NCI-H446 treated with DMSO at 0.1 percent for 48 hours (cell line): ENCODE data around the gene USP36.
"Not testable (repeated sequence)": the region's sequence is repeated elsewhere in the genome, so short reads cannot be mapped to it uniquely, and the experiment has no call there.

ENCODE experiments used
- DNase-seq: peaks from one replicate; lab custom pipeline; 2025; lab: John Stamatoyannopoulos, UW

USP36 gene

DNA sequence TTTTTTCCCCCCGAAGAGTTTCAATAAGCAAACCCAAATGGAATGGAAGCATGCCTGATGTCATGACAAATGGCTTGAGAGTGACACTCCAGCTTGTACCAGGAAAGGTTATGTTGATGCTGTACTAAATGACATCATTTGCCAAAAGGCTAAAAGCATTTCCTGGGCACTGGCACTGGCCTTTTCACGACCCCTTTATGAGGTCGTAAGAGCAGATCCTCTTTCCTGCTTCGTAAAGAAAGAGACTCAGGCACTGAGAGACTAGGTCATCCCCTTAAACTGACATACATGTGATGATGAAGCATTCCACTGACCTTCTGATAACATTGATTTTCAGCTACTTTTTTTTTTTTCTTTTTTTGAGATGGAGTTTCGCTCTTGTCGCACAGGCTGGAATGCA lies 31.9 kb upstream of the USP36 start:
- no peak for DNase-seq

DNA sequence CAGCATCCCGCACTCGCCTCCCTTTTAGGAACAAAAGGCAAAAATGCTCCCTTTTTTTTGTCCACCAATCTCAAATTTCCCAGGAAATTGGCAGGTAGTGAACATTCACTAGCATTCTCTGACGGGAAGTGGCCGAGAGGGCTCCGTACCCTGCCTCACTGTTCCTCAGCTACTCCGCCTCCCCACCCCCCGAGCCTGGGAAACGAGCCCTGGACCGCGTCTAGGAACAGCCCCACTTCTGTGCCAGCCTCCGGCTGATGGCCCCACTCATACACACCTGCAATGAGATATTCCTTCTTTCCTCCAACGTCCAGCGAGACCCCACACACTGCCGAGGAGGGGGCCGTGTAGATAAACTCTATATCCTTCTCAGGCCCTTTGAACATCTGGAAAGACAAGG lies 30.0 kb upstream of the USP36 start:
- DNase-seq: no peak

DNA sequence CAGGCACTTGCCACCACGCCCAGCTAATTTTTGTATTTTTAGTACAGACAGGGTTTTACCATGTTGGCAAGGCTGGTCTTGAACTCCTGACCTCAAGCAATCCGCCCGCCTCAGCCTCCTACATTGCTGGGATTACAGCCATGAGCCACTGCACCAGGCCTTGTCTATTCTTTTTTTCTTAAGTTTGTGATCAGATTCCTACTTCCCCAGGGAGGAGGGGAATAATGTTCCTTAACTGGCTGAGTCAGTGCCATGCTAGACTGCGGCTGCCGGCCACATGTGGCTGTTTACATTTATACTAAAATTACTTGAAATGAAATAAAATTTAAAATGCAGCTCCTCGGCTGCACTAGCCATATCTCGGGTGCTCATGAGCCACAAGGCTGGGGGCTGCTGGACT lies 27.8 kb upstream of the USP36 start:
- no peak for DNase-seq

DNA sequence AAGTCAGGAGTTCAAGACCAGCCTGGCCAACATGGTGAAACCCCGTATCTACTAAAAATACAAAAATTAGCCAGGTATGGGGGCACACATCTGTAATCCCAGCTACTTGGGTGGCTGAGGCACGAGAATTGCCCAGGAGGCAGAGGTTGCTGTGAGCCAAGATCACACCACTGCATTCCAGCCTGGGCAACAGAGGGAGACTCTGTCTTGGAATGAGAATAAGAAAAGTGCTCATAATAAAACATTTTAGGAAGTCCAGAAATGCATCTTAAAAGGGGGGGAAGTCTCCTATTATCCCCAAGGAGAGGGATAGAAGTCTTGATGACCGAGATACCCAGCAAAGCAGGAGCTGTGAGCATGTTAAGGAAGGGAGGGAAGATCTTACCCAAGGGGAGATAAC lies 26.4 kb upstream of the USP36 start:
- not testable (repeated sequence) for DNase-seq

DNA sequence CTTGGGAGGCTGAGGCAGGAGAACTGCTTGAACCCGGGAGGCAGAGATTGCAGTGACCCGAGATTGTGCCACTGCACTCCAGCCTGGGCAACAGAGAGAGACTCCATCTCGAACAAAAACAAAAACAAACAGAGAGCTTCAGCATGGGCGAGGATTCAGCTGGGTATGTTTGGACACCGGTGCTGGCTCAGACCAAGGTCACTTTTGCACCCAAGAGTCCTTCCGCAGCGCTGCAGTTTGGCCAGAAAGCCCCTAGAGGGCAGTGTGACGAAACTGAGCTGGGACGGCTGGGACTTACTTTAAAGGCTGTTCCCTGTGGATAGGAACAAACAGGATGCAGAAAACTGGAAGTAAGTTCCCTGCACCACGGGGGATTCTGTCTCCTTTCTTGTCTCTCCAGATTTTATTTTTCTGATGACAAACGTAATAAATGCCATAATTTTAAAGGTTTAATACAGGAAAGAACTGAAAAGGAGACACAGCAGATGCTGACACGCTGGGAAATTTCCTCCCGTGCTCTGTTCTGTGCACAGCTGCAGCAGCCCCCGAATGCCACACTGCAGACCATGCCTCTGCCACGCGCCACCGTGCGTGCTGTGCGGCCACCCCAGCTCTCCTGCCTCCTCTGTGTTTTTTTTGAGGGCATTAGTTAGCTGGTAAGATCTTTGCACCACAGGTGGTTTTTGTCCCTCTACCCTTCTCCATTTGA lies 25.2 kb upstream of the USP36 start:
- DNase-seq: peak; percentile 30

DNA sequence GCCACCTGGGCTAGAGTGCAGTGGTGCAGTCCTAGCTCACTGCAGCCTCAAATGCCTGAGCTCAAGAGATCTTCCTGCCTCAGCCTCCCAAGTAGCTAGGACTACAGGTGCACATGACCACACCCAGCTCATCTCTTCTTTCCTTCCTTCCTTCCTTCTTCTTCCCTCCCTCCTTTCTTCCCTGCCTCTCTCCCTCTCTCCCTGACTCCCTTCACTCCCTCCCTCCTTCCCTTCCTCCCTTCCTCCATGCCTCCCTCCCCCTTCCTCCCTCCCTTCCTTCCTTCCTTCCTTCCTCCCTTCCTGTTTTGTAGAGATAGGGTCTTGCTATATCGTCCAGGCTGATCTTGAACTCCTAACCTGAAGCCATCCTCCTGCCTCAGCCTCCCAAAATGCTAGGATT lies 23.5 kb upstream of the USP36 start:
- DNase-seq: no peak

DNA sequence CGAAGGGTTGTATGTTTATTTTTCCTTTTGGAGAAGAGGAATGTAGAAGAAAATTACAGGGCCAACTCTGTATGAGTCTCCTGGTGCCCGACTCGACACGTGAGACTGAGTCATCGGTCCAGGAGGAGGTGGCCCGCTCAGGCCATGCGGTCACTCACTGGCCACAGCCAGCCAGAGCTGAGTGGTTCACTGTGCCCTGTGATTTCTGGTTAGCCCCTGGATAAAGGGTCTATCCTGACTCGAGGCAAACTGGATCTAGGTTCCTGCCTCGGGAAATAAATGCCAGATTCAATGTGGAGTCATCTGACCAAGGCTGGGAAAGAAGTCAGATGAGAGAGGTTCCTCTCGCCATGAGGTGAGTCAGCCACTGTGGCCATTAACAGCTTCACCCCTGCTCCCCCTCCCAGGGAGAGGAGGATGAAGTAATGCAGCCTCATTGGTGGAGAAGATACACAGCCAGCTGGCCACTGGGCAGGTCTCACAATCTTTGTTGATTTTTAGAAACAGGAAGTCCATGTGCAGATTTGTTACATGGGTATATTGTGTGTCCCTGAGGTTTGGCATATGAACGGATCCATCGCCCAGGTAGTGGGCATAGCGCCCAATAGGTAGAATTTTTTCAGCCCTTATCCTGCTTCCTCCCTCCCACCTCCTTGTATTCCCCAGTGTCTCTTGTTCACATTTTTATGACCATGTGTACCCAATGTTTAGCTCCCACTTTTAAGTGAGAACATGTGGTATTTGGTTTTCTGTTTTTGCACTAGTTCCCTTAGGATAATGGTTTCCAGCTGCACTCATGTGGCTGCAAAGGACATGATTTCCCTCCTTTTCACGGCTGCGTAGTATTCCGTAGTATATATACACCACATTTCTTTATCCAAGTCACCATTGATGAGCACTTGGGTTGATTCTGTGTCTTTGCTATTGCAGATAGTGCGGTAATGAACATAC lies 21.7 kb upstream of the USP36 start:
- no peak for DNase-seq

DNA sequence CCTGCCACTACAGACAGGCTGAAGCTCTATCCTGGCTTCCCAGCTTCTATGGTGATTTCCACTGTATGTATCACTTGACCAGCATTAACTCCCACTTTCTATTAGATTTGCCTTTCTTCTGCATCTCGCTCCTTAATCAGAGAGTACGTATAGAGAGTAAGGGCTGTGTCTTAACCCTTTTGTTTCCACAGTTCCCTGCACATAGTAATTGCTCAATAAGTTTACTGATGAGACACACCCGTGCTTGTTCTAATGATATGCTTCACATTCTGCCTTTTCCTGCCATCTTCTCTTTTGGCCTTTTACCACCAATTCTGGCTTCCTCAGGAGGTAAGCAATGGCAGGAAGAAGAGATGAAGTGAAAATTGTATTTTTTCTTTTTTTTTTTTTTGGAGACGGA lies 20.6 kb upstream of the USP36 start:
- DNase-seq: no peak

DNA sequence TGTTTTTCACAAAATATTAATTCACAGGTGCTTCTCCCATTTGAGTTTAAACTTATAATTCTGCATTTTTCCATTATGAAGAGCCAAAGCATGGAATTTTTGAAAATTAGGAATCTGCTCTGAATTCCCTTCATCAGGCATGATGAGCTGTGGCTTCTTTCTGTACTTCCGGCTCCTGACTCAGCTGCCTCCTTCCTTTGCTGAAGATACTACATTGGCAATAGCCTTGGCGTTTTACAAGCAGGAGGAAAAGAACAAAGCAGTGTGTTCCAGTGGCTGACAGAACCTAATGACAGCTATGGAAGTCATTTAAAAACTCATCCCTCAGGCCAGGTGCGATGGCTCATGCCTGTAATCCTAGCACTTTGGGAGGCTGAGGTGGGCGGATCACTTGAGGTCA lies 18.4 kb upstream of the USP36 start:
- no peak for DNase-seq

DNA sequence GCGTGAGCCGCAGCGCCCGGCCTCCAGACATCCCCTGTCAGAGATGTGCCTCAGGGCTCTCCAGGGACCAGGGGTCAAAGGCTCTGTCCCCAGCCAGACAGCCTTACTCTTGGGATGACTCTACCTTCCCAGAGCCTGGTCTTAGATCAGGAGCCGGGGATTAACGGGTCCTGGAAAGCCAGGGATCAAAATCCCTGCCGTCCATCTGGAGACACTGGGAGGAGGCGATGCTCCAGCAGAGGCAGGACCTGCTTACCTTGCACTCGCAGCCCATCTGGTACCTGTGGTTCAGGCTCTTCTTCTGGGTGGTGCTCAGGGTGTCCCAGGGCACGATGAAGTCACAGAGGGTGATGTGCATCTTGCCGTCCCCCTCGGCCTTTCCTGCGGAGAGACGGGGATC lies 16.7 kb upstream of the USP36 start:
- DNase-seq: no peak

DNA sequence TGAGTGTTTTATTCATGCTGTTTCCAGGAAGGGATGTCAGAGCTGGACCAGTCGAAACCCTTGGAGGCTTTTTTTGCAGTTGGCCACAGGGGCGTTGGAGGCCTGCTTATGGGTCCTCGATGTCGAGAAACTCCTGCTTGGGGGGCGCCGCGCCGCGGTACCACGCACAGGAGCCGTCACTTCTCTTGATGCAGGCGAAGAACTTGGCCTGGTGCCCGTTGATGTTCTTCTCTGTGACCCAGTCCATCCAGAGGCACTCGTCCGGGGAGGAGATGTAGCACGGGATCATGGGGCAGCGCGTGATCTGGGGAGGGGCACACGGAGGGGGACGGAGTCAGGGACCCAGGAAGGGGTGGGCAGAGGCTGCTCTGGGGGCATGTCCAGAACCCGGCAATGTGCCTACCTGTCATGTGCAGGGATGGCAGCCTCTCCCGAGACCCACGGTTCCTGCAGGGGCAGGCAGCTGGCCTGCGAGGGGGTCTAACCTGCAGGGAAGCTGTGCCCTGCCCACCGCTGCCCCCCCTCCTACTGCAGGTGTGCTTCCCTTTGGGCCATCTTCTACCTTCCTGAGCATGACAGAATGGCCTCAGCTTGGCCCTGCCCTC lies 15.0 kb upstream of the USP36 start:
- no peak for DNase-seq

DNA sequence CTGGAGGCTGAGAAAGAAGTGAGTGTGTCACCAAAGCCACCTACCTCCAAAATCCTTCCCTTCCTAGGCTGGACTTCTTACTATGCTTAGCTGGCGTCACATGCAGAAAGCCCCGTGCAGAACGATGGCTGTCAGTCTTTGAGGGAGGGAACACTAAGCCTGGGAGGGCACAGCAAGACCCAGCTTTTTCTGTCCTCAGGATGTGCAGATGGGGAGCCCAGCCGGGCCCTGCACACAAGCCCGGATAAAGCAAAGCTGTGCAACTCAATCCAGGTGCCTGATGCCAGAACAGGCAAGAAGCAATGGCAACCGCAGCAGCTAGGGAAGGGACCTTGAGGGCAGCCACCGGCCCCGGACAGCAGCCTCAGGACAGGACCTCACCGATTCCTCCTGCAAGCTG lies 13.9 kb upstream of the USP36 start:
- DNase-seq: no peak

DNA sequence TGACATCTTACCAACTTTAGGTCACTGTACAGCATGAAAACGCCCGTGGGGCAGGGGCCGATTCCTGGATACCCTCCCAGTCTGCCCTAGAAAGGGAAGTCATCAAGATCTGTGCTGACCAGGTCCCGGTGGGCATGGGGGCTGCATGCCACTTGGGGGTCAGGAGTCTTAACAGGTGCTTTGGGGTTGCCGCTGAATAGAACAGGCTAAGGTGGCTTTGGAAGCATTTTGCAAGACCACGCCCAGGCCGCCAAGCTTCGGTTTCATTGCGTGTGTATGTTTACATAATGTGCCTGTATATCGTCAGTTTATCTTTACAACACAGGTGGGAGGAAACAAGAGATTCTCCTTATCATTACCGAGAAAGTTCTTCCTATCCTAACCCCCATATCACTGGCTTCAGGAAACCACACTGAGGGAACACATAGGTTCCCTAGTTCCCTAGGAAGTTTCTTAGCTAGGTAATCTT lies 13.3 kb upstream of the USP36 start:
- DNase-seq: no peak

DNA sequence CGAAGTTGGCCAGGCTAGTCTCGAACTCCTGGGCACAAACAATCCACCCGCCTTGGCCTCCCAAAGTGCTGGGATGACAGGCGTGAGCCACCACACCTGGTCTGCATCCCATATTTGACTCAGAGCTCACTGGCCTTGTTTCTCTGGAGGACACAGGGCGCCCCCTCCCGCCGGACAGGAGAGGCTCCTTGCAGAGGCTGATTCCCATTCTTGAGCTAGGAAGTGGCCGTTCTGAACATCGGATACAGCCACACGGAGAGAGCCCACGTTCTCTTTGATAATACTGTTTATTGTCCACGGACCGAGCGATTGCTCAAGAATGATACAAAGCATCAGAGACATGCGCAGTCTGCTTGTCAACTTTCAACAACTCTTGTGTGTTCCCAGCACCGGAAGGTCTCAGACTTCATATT lies 12.1 kb upstream of the USP36 start:
- no peak for DNase-seq

DNA sequence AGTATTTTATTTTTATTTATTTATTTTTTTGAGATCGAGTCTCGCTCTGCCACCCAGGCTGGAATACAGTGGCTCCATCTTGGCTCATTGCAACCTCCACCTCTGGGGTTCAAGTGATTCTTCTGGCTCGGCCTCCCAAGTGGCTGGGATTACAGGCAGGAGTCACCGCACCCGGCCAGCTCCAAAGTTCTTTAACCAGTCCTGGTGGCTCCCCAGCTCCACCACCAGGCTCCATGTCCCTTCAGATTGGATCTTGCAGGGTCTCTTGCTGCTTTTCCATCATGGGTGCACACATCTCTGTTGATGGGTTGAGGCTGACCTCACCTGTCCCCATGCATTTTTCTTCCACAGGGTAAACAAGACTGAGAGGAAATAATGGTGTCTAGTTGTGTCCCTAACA lies 8.4 kb upstream of the USP36 start:
- no peak for DNase-seq

DNA sequence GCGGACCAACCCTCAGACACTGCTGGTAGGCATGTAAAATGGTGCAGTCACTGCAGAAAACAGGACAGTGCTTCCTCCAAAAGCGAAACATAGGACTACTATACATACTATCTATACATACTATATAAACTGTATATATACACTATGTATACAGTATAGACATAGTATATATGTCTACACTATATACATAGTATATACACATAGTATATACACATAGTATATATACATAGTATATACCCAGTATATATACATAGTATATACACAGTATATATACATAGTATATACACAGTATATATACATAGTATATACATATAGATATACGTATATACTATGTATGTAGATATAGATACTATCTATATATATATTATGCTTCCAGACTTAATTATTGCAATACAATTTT lies 6.4 kb upstream of the USP36 start:
- no peak for DNase-seq

DNA sequence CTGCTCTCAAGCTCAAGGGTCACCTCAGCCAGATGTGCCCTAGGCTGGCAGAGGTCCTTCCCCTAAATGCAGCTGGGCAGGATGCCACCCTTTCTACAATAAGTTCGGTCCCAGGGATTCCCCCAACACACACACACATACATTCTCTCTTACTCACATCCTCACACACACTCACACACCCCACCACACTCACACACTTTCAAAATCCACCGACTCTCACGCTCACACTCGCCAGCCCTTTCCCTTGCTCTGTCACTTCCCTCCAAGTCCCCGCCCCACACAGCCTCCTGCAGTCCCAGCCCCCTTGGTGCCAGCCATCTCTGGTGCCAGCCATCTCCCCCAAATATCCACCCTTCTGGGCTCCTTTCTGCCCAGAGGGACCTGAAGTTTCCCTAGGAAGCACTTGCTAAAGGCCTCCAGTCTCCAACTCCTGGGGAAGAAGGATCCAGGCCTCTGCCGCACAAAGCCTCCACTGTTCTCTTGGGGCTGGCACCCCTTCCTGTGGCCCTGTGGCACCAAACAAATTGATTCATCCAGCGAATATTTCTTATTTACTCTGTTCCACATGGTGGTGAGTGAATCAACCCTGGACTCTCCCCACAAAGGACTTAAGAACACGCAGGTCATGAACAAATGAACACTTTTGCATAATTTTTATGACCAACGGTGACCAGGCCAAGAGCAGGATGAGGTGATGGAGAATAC lies 3.8 kb upstream of the USP36 start:
- no peak for DNase-seq

DNA sequence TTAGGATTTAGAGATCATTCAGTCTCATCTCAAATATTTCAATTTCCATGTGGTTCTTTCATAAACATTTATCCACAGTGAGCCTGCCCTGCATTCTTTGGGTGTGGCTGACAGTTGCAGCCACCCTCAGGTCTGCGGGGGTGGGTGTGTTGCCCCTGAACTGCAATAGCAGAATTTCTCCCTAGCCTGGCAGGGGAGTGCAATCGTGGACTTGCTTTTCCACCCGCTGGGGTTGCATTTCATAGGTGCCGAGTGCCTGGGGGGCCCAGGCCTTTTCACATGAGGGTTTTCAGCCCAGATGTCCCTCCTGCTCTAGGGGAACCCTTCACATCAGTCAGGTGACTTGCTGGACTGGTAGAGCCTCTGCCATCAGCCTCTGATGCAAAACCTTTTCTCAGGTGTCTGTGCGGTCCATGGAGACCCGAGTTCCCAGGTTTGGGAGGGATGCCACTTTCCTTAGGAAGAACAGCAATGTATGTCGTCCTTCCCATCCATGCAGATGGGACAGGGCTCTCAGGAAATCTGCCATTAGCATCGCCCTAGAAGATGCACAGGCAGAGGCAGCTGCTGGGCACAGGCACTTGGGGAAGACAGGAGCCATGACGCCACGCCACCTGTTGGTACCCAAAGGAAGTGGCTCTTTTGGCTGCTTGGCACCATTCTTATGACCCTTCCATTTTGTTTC lies 2.4 kb upstream of the USP36 start:
- no peak for DNase-seq

DNA sequence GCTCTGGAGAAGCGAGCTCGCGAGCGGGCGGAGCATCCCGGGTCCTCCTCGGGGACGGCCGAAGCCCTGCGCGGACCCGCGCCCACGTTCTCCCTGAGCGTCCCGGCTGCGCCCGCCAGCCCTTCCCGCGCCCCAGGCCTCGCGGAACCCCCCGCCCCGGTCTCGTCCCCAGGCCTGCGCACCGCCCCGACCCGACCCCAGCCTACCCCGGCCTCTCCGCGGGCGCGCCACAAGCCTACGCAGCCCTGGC lies 159 bp downstream of the USP36 start:
- DNase-seq: no peak

DNA sequence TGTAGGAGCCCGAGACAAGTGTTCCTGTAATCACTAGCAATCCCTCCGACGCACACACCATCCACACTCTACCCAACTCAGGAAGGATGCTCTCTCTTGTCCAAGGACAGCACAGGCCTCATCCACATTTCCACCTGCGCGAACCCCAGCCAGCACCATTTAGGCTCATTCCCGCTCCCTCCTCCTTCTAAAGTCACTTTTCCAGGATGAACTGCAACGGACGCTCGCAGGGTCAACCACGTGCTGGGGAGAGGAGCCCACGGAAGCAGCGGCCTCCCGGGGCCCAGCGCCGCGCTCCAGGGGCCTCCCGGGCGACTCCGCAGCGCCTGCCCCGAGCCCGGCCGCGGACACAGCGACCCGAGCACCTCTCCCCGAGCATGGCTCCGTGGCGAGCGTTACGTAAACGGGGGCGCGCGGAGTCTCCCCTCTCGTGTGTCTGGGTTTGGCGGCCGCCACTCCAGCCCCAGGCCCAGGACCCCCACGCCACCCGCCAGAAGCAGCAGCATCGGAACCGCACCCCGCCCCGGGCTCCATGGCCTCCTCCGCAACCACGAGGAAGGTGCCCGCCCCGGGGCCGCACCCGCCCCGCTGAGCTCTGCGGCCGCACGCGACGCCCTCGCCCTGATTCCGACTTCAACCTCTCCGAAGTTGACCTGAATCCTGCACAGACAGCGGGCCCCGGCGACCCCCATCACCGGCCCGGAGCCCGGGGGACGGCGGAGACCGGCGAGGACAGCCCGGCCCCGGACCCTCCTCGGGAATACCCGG lies 668 bp downstream of the USP36 start:
- no peak for DNase-seq

DNA sequence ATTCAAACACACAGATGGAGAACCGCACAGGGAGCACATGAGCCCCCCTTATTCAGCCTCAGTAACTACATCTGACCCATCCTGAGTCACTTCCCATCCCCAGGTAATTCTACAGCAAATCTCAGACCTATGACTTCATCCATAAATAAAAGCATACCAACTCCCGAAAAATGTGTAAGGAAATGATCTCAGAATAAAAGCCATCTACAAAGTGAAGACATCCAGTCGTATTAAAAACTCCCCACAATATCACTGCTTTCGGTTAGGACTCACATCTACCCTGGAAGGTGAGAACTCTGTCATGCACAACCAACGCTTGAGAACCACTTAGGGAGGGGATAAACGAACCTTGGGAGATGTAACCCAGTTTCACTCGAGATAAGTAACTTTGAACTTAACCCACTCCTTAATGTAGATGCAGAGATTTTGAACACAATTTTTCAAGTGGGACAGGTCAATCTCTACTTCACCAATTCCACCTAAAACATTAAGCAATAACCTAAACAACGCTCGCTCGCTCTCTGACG lies 1.3 kb downstream of the USP36 start:
- DNase-seq: no peak
